ENCODE measurements around the gene NTS.
A peak's percentile ranks its signal among the peaks of the same experiment; 100 is the strongest.

The NTS gene

DNA sequence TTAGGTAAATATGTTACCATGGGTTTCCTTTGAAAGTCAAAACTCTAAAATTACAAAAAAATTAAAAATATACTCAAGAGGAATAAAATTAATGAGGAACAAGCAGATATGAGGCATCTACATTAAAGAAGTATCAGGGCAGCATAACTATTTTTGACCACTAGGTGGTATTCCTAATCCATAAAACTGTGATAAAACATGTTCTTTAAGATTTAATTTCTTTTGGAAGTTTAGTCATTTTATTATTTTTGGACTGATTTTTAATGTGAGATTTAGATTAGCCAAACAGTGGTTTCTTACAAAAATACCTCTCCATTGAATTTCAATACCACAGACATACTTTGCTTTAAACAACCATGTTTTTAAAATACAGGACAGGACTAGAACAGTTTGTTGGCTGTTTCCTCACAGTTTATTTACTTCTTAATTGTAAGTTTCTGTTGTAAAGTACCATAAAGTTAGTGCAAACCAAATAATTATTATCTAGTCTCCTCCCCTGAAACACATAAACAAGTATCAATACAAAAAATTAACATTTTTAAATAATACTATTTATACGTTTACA, 49.8 kb downstream of the NTS start:
- peak; percentile 46 for DNase-seq

DNA sequence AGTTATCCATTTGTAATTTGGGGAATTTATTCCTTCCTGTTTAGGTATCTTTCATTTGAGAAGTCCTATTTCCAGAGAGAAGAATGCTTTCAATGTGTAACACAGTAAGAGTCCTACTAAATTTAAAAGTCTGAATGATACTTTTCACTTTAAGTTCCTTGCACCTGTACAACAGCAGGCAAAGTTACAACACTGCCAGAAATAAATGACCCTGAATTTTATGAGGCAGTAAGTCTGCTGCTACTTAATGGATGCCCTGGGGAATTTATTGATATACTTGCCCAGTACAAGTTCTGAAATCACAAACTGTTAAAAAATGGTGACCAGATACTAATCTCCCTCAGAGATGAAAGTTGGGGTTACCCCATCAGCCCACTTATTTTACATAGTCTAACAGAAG, 53.1 kb downstream of the NTS start:
- no peak for DNase-seq
